Gastroesophageal sphincter (tissue), 3 donors: Measurements from ENCODE around the gene PRRG3.

Experiments
- CTCF ChIP-seq, 4 experiments: fragments of 200-600 bp in 2 of 4; fragments of 450-650 bp in 2 of 4; sonication (generic) in 1 of 4; IDR thresholded peaks; one replicate each; pipeline ENCODE4 v1.5.1; 2017 to 2019; ENCODE audit warnings: antibody characterized with exemption in 4 of 4, mild to moderate bottlenecking in 2 of 4, moderate library complexity in 2 of 4
- POLR2A ChIP-seq, 2 donors: fragments of 450-650 bp; IDR thresholded peaks; one replicate each; pipeline ENCODE4 v1.6.1; 2017; ENCODE audit warnings: antibody characterized with exemption in 2 of 2, mild to moderate bottlenecking in 2 of 2, moderate library complexity in 1 of 2

- TF ChIP-seq POLR2A (IDR thresholded peaks at IDR 0.05): no peak
- no peak for TF ChIP-seq CTCF (IDR thresholded peaks at IDR 0.05)
These were observed at the start of gene PRRG3 for GRCh38 chrX:151694661-151695582.
